GM19452 (cell line): ENCODE results near the gene TNRC6A.

Experiments used
- ATAC-seq: cut with Tn5 transposase; IDR thresholded peaks from one replicate; pipeline ENCODE4 v1.9.1; 2021; ENCODE audit not compliant: unreplicated experiment

The TNRC6A gene

DNA sequence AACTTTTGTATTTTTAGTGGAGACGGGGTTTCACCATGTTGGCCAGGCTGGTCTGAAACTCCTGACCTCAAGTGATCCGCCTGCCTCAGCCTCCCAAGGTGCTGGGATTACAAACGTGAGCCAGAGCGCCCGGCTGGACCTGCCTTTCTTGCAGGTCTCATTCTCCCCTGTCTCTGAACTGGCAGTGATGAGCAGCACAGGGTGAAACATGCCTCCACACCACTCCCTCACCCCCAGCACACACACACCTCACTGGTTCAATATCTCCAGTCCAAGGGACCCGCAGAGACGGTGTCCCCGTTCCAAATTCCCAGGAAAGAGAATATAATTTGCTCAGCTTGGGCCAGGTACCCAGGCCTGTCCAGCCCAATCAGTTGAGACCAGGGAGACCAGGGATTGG, 139.6 kb downstream of the TNRC6A start:
- ATAC-seq: no peak

DNA sequence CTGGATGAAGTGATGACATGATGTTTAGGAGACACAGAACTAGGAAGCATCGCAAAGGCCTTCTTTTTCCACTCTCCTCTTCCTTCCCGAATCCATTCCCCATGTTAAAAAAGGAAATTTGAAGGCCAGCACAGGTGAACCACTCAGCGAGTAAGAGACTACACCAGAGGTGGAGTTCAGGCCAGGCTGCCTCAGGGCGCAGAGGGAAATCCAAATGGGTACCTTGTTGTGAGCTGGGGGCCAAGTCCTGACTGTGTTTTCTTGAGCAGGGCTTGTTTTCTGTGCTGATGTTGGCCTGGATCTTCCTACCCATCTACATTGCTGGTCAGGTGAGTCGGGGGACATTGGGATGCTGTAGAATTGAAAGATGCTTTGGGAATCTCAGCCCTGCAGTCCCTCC, 142.4 kb downstream of the TNRC6A start:
- ATAC-seq: no peak

DNA sequence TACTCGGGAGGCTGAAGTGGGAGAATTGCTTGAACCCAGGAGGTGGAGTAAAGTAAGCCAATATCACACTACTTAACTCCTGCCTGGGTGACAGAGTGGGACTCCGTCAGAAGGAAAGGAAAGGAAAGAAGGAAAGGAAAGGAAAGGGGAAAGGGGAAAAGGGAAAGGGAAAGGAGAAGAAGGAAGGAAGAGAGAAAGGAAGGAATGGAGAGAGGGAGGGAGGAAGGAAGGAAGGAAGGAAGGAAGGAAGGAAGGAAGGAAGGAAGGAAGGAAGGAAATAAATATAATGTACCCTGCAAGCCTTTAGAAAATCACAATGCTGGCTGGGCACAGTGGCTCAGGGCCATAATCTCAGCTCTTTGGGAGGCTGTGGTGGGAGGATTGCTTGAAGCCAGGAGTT, 143.6 kb downstream of the TNRC6A start:
- no peak for ATAC-seq

DNA sequence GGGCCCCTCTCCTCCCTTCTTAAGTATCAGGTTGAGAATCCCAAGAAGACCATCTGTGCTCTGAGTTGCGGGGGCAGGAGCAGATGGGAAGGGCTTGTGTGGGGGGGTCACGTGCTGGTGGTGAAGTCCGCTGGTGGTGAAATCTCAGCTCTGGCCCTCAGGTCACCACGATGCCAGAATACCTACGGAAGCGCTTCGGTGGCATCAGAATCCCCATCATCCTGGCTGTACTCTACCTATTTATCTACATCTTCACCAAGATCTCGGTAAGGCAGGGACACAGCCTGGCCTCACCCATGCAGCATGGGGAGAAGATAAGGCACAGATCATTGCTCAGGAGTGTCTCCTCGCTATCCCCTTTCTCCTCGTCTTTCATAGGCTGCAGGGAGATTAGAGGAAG, 146.0 kb downstream of the TNRC6A start:
- no peak for ATAC-seq
